WERI-Rb-1 (cell line): Measurements from ENCODE around the gene TSR3.
A peak's percentile ranks its signal among the peaks of the same experiment; 100 is the strongest.

Experiments
- DNase-seq: peaks from one replicate; pipeline ENCODE4 v3.0.0-alpha.2; 2020
- H3K27ac ChIP-seq: fragments of 250-450 bp; sonication (Bioruptor Pico); 2 replicates; pipeline ENCODE4 v1.5.1; 2020; ENCODE audit warnings: mild to moderate bottlenecking, moderate library complexity
- H3K27me3 ChIP-seq: fragments of 250-450 bp; sonication (Bioruptor Pico); 2 replicates; pipeline ENCODE4 v1.5.1; 2021; ENCODE audit warnings: mild to moderate bottlenecking, low read depth, moderate library complexity; ENCODE audit not compliant: insufficient read depth, severe bottlenecking
- H3K36me3 ChIP-seq: fragments of 250-450 bp; sonication (Bioruptor Pico); 2 replicates; pipeline ENCODE4 v1.5.1; 2020; ENCODE audit warnings: mild to moderate bottlenecking, moderate library complexity
- H3K4me3 ChIP-seq: 2 replicates; pipeline ENCODE4 v1.5.1; 2011; ENCODE audit warnings: low read depth, mild to moderate bottlenecking, control low read depth, low read length
- H3K9me3 ChIP-seq: fragments of 250-450 bp; sonication (Bioruptor Pico); 2 replicates; pipeline ENCODE4 v1.5.1; 2021; ENCODE audit warnings: mild to moderate bottlenecking, moderate library complexity; ENCODE audit not compliant: severe bottlenecking
- TF ChIP-seq, protein P1 (sequence below): IDR thresholded peaks from 2 replicates; pipeline ENCODE4 v1.5.1; 2011; ENCODE audit warnings: low read depth, mild to moderate bottlenecking, control low read depth, inconsistent platforms, low read length

TSR3 gene

GRCh38 chr16:1367486-1368174, 16.0 kb upstream of the TSR3 start:
- no peak for DNase-seq
- Histone ChIP-seq H3K27ac (no peak overlapping the region), H3K36me3 (peaks cover 48% of the 10 kb centered on the region)

DNA sequence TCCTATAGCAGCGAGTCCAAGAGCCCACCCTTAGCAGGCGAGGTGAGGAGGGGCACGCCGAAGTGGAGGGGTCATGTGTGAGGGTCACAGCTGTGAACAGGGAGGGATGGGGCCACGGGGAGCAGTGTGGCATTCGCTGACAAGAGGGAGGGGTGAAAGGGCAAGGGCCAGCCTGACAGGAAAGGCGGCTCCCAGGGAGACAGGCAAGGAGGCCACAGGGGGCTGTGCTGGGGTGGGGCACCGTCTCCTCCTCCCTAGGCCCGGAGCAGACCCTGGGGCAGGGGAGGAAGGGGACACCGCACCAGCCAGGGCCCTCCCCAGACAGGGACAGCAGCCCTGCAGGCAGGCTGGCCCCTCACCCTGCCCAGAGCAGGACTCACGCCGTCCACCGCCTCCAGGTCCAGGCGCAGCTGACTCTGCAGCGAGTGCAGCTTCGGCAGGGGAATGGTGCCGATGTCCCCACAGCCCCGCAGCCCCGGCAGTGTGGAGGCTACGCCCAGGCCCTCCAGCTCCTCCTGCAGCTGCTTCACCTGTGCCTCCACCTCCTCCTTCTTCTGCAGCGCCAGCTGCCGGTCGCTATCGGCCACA, 15.1 kb upstream of the TSR3 start:
- H3K4me3 ChIP-seq = no peak overlapping the region
- H3K27me3 ChIP-seq = no peaks in the 10 kb centered on the region
- TF ChIP-seq, protein P1, sequence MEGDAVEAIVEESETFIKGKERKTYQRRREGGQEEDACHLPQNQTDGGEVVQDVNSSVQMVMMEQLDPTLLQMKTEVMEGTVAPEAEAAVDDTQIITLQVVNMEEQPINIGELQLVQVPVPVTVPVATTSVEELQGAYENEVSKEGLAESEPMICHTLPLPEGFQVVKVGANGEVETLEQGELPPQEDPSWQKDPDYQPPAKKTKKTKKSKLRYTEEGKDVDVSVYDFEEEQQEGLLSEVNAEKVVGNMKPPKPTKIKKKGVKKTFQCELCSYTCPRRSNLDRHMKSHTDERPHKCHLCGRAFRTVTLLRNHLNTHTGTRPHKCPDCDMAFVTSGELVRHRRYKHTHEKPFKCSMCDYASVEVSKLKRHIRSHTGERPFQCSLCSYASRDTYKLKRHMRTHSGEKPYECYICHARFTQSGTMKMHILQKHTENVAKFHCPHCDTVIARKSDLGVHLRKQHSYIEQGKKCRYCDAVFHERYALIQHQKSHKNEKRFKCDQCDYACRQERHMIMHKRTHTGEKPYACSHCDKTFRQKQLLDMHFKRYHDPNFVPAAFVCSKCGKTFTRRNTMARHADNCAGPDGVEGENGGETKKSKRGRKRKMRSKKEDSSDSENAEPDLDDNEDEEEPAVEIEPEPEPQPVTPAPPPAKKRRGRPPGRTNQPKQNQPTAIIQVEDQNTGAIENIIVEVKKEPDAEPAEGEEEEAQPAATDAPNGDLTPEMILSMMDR = no peak
- no peaks in the 10 kb centered on the region for H3K9me3 ChIP-seq
- no peak overlapping the region for H3K27ac ChIP-seq
- no peak for DNase-seq
- peaks cover 56% of the 10 kb centered on the region for H3K36me3 ChIP-seq

More at GRCh38 chr16:1367486-1368174, 16.0 kb upstream of the TSR3 start:
- Histone ChIP-seq H3K27me3 (no peaks in the 10 kb centered on the region), H3K4me3 (no peak overlapping the region), H3K9me3 (no peaks in the 10 kb centered on the region)
- TF ChIP-seq, protein P1 = no peak

- Histone ChIP-seq H3K36me3 (peaks cover 57% of the 10 kb centered on the region), H3K27me3 (no peaks in the 10 kb centered on the region), H3K9me3 (no peaks in the 10 kb centered on the region), H3K27ac (no peak overlapping the region), H3K4me3 (no peak overlapping the region)
- DNase-seq = no peak
- TF ChIP-seq, protein P1 = no peak
Observed at GRCh38 chr16:1366060-1366711, 14.5 kb upstream of the TSR3 start.

- Histone ChIP-seq H3K36me3 (peaks cover 46% of the 10 kb centered on the region), H3K9me3 (no peaks in the 10 kb centered on the region), H3K4me3 (no peak overlapping the region), H3K27me3 (no peaks in the 10 kb centered on the region), H3K27ac (no peak overlapping the region)
- DNase-seq = no peak
- TF ChIP-seq, protein P1 = no peak
Observed at GRCh38 chr16:1364510-1364909, 12.8 kb upstream of the TSR3 start.

- peak; percentile 61 for DNase-seq
- H3K27me3 ChIP-seq = no peaks in the 10 kb centered on the region
- peaks cover 44% of the 10 kb centered on the region for H3K36me3 ChIP-seq
- no peaks in the 10 kb centered on the region for H3K9me3 ChIP-seq
- no peak overlapping the region for H3K27ac ChIP-seq
- TF ChIP-seq, protein P1 = peak; percentile 93
- no peak overlapping the region for H3K4me3 ChIP-seq
Observed at GRCh38 chr16:1363501-1364041, 11.9 kb upstream of the TSR3 start.
